Panc1 (cell line): Measurements from ENCODE around the gene MT4. TPM values are rescaled to one million over a fixed set of nuclear protein-coding genes. Genes with fewer than 3 reads are reported as not detected.

Experiments used
- ATAC-seq: fragments of 200-7000 bp; cut with Tn5 transposase; 2 replicates; pipeline ENCODE4 v1.9.1; 2020; ENCODE audit warnings: mild to moderate bottlenecking, moderate library complexity
- BruUV-seq: library from RNA; stranded (reverse); fragments of 400-500 nt; replicated peaks from 2 replicates; lab custom pipeline; 2021; lab: Mats Ljungman, UMichigan
- CTCF ChIA-PET: fragments of 300-600 bp; sonication (Branson Sonifier 250); formaldehyde crosslinking; loops from one replicate; lab custom pipeline; 2022; ENCODE audit warnings: antibody characterized with exemption; lab: Charles Lee
- POLR2A ChIA-PET: fragments of 300-600 bp; sonication (Branson Sonifier 250); formaldehyde crosslinking; loops from one replicate; lab custom pipeline; 2022; ENCODE audit warnings: antibody characterized with exemption; lab: Charles Lee
- DNase-seq: peaks from one replicate; pipeline ENCODE4 v3.0.0-alpha.2; 2010; ENCODE audit warnings: low read depth, low spot score
- H3K27ac ChIP-seq: 2 replicates; pipeline ENCODE4 v1.5.1; 2011; ENCODE audit warnings: mild to moderate bottlenecking, low read length, inconsistent platforms
- H3K27me3 ChIP-seq: fragments of 200-500 bp; sonication (Bioruptor generic); 2 replicates; pipeline ENCODE4 v1.6.0; 2014; ENCODE audit warnings: low read length, inconsistent platforms; ENCODE audit not compliant: control insufficient read depth, insufficient read depth
- H3K36me3 ChIP-seq: fragments of 200-500 bp; sonication (Bioruptor generic); 2 replicates; pipeline ENCODE4 v1.5.1; 2014; ENCODE audit warnings: inconsistent platforms, mild to moderate bottlenecking, low read length, moderate library complexity; ENCODE audit not compliant: control insufficient read depth, insufficient read depth
- H3K4me1 ChIP-seq: 2 replicates; pipeline ENCODE4 v1.5.1; 2011; ENCODE audit warnings: inconsistent platforms, mild to moderate bottlenecking, low read length, moderate library complexity; ENCODE audit not compliant: control insufficient read depth, insufficient read depth
- H3K4me3 ChIP-seq, 2 experiments: 2 replicates each; pipeline ENCODE4 v1.5.1; 2011 to 2012; ENCODE audit warnings: low read depth in 2 of 2, low read length in 2 of 2, mild to moderate bottlenecking in 2 of 2, inconsistent platforms in 1 of 2, moderate library complexity in 1 of 2
- H3K9me3 ChIP-seq: fragments of 200-500 bp; sonication (Bioruptor generic); 2 replicates; pipeline ENCODE4 v1.5.1; 2014; ENCODE audit warnings: low read depth, mild to moderate bottlenecking, inconsistent platforms, low read length, moderate library complexity; ENCODE audit not compliant: control insufficient read depth, insufficient read depth
- POLR2AphosphoS5 ChIP-seq: IDR thresholded peaks from 2 replicates; pipeline ENCODE4 v1.6.1; 2012; ENCODE audit warnings: mild to moderate bottlenecking, low read depth, low read length, moderate library complexity
- SIN3A ChIP-seq: IDR thresholded peaks from 2 replicates; pipeline ENCODE4 v1.6.1; 2012; ENCODE audit warnings: low read depth, mild to moderate bottlenecking, low read length, moderate library complexity, borderline replicate concordance; ENCODE audit not compliant: insufficient read depth
- TCF7L2 ChIP-seq: IDR thresholded peaks from 2 replicates; pipeline ENCODE4 v1.6.1; 2011; ENCODE audit warnings: mild to moderate bottlenecking, low read depth, low read length, inconsistent platforms
- in situ Hi-C: cut with HindIII; loops from 2 replicates; pipeline ENCODE4 v1.10.0; 2016; ENCODE audit warnings: low sequenced_read_pairs, low pct_unique_long_range_greater_than_20kb
- intact Hi-C: fragments of 100-400 bp; cut with micrococcal nuclease; formaldehyde crosslinking; loops from one replicate; pipeline ENCODE4 v1.10.0; 2022; ENCODE audit not compliant: unreplicated experiment
- total RNA-seq: library from RNA; stranded (reverse); gene quantifications from one replicate; pipeline ENCODE4 v1.2.1, GENCODE V29; 2021; ENCODE audit not compliant: unreplicated experiment
- TF ChIP-seq, protein P1 (sequence below), 2 experiments: IDR thresholded peaks; 2 replicates each; pipeline ENCODE4 v1.6.1; 2011 to 2012; ENCODE audit warnings: low read depth in 2 of 2, control low read depth in 1 of 2, low read length in 1 of 2, mild to moderate bottlenecking in 1 of 2, moderate library complexity in 1 of 2; ENCODE audit not compliant: insufficient read depth in 1 of 2
- TF ChIP-seq, protein P2 (sequence below): fragments of 450-650 bp; IDR thresholded peaks from 2 replicates; pipeline ENCODE4 v1.5.1; 2017; ENCODE audit warnings: mild to moderate bottlenecking

MT4 gene
- total RNA-seq, 1 experiment from 2014 or later = not detected

DNA sequence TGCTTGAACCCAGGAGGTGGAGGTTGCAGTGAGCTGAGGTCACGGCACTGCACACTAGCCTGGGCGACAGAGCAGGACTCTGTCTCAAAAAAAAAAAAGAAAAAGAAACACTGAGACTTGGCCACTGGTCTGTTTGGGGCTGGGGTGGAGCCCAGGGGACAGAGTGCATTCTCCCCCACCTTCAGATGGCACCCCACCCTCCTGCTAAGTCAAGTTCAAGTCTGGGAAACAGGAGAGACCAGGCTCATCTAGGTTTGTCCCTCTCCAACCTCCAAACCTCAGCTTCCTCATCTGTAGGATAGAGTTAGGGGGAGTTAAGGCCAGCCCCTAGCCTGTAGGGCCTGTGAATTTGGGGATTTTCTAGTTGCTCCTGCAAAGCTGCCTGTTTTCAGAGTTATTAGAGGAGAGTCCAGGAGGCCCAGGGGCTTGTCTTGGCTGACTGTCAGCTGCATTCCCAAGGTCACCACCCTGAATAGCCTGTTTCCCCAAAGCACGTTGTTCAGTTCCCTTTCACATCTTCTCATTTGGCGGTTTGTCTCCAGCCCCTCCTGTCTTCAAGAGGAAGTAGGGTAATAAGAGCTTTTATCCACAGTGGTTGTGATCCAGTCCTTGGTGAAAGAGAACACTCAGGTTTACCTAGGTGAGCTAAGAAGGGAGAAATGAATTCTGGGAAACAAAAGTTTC, 26.6 kb downstream of the MT4 start:
- TF ChIP-seq TCF7L2 (no peak), POLR2AphosphoS5 (no peak), SIN3A (no peak)
- TF ChIP-seq, protein P1, sequence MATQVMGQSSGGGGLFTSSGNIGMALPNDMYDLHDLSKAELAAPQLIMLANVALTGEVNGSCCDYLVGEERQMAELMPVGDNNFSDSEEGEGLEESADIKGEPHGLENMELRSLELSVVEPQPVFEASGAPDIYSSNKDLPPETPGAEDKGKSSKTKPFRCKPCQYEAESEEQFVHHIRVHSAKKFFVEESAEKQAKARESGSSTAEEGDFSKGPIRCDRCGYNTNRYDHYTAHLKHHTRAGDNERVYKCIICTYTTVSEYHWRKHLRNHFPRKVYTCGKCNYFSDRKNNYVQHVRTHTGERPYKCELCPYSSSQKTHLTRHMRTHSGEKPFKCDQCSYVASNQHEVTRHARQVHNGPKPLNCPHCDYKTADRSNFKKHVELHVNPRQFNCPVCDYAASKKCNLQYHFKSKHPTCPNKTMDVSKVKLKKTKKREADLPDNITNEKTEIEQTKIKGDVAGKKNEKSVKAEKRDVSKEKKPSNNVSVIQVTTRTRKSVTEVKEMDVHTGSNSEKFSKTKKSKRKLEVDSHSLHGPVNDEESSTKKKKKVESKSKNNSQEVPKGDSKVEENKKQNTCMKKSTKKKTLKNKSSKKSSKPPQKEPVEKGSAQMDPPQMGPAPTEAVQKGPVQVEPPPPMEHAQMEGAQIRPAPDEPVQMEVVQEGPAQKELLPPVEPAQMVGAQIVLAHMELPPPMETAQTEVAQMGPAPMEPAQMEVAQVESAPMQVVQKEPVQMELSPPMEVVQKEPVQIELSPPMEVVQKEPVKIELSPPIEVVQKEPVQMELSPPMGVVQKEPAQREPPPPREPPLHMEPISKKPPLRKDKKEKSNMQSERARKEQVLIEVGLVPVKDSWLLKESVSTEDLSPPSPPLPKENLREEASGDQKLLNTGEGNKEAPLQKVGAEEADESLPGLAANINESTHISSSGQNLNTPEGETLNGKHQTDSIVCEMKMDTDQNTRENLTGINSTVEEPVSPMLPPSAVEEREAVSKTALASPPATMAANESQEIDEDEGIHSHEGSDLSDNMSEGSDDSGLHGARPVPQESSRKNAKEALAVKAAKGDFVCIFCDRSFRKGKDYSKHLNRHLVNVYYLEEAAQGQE (IDR thresholded peaks at IDR 0.05; ENCODE audit: insufficient read depth in 1 of 2, low read depth in 2 of 2, low read length in 1 of 2) = no peak
- TF ChIP-seq, protein P2, sequence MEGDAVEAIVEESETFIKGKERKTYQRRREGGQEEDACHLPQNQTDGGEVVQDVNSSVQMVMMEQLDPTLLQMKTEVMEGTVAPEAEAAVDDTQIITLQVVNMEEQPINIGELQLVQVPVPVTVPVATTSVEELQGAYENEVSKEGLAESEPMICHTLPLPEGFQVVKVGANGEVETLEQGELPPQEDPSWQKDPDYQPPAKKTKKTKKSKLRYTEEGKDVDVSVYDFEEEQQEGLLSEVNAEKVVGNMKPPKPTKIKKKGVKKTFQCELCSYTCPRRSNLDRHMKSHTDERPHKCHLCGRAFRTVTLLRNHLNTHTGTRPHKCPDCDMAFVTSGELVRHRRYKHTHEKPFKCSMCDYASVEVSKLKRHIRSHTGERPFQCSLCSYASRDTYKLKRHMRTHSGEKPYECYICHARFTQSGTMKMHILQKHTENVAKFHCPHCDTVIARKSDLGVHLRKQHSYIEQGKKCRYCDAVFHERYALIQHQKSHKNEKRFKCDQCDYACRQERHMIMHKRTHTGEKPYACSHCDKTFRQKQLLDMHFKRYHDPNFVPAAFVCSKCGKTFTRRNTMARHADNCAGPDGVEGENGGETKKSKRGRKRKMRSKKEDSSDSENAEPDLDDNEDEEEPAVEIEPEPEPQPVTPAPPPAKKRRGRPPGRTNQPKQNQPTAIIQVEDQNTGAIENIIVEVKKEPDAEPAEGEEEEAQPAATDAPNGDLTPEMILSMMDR = no peak
- intact Hi-C loops (no loop called here), in situ Hi-C loops (no loop called here)
- no peak overlapping the region for H3K4me3 ChIP-seq
- no peaks in the 10 kb centered on the region for H3K9me3 ChIP-seq
- ChIA-PET POLR2A (no interaction called here), CTCF (interaction anchor here (0.7 kb wide), 1 partner anchor 112 kb away, joined by 3 read pairs; no protein-coding TSS in a partner anchor)
- DNase-seq (no peak), ATAC-seq (no peak)
- H3K4me1 ChIP-seq = no peaks in the 10 kb centered on the region
- BruUV-seq = no TSS peak
- no peaks in the 10 kb centered on the region for H3K36me3 ChIP-seq
- no peaks in the 10 kb centered on the region; the same call in 1 of the 2 replicates for H3K27me3 ChIP-seq
- H3K27ac ChIP-seq = no peak overlapping the region

DNA sequence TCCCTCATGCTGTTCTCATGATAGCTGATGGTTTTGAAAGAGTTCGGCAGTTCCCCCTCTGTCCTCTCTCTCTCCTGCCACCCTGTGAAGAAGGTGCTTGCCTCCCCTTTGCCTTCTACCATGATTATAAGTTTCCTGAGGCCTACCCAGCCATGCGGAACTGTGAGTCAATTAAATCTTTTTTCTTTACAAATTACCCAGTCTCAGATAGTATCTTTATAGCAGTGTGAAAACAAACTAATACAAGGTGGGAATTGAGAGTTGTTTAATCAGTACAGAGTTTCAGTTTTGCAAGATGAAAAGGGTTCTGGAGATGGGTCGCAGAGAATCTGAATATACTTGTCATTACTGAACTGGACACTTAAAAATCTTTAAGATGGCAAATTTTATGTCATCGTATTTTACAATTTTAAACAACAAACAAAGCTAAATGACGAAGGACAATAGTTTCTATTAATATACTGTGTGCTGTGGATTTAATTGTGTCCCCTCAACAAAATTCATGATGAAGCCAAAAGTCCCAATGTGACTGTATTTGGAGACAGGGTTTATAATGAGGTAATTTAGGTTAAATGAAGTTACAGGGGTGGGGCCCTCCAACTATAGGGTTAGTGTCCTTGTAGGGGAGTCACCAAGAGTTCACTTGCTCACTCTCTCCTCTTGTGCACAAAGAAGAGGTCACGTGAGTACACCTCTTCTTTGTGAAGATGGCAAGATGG, 28.9 kb downstream of the MT4 start:
- in situ Hi-C loops = no loop called here
- POLR2A ChIA-PET = no interaction called here

More for the DNA sequence above, 28.9 kb downstream of the MT4 start:
- no peak for DNase-seq
- H3K36me3 ChIP-seq = no peaks in the 10 kb centered on the region
- no peaks in the 10 kb centered on the region; the same call in 1 of the 2 replicates for H3K27me3 ChIP-seq
- CTCF ChIA-PET = no interaction called here
- intact Hi-C loops = no loop called here
- H3K4me3 ChIP-seq = no peak overlapping the region
- no TSS peak for BruUV-seq
- no peaks in the 10 kb centered on the region for H3K4me1 ChIP-seq
- no peak for ATAC-seq
- TF ChIP-seq TCF7L2 = no peak
- TF ChIP-seq, protein P2 = no peak
- no peak for TF ChIP-seq POLR2AphosphoS5
- no peak for TF ChIP-seq SIN3A
- TF ChIP-seq, protein P1 (IDR thresholded peaks at IDR 0.05; ENCODE audit: insufficient read depth in 1 of 2, low read depth in 2 of 2, low read length in 1 of 2) = no peak
- no peak overlapping the region for H3K27ac ChIP-seq
- no peaks in the 10 kb centered on the region for H3K9me3 ChIP-seq
